A549 (cell line): Measurements from ENCODE around the gene CEBPE. TPM values are rescaled to one million over a fixed set of nuclear protein-coding genes. Genes with fewer than 3 reads are reported as not detected.

ENCODE experiments used
- ATAC-seq, 2 experiments: fragments of 200-7000 bp in 1 of 2; fragments of >200 bp in 1 of 2; cut with Nextera tagmentation in 1 of 2; cut with Tn5 transposase in 1 of 2; 3 replicates each; pipeline versions ENCODE4 v1.8.0 to v1.9.1; 2018 to 2020; ENCODE audit warnings: mild to moderate bottlenecking in 1 of 2, moderate library complexity in 1 of 2
- CTCF ChIA-PET: fragments of 300-600 bp; sonication (Branson Sonifier 250); formaldehyde crosslinking; extraction: SDS; loops from one replicate; lab custom pipeline; 2021; ENCODE audit warnings: antibody characterized with exemption, inconsistent platforms; lab: Yijun Ruan, JAX
- POLR2A ChIA-PET: fragments of 350-600 bp; formaldehyde crosslinking; extraction: SDS; loops from one replicate; lab custom pipeline; 2021; ENCODE audit warnings: antibody characterized with exemption, inconsistent platforms; lab: Yijun Ruan, JAX
- DNase-seq, 2 experiments: peaks; one replicate each; pipeline versions ENCODE4 v3.0.0 to v3.0.0-alpha.2; 2011 to 2016; ENCODE audit warnings: low read depth in 1 of 2, low spot score in 1 of 2
- FAIRE-seq: peaks from 2 replicates; lab custom pipeline; 2011; peaks lifted over from hg19 to GRCh38; lab: Jason Lieb, UNC
- H3K27ac ChIP-seq, 2 experiments: fragments of >200 bp; sonication (Bioruptor Twin); formaldehyde crosslinking; 3 replicates each; pipeline ENCODE4 v1.5.1; 2016 to 2017
- H3K4me1 ChIP-seq: fragments of >200 bp; sonication (Bioruptor Twin); formaldehyde crosslinking; 3 replicates; pipeline ENCODE4 v1.6.1; 2016
- H3K4me2 ChIP-seq: fragments of >200 bp; sonication (Bioruptor Twin); formaldehyde crosslinking; 3 replicates; pipeline ENCODE4 v1.6.1; 2016
- H3K4me3 ChIP-seq: fragments of >200 bp; sonication (Bioruptor Twin); formaldehyde crosslinking; 3 replicates; pipeline ENCODE4 v1.5.1; 2016
- H3K9me3 ChIP-seq: fragments of >200 bp; sonication (Bioruptor Twin); formaldehyde crosslinking; 3 replicates; pipeline ENCODE4 v1.6.1; 2016
- BHLHE40 ChIP-seq: IDR thresholded peaks from 2 replicates; pipeline ENCODE4 v1.6.1; 2012; ENCODE audit warnings: low read depth, low read length, inconsistent platforms
- ELK1 ChIP-seq: fragments of 150-350 bp; IDR thresholded peaks from 2 replicates; pipeline ENCODE4 v1.6.1; 2014; ENCODE audit warnings: low read depth, mild to moderate bottlenecking, low read length
- FOSB ChIP-seq: fragments of 250-450 bp; sonication (Bioruptor Pico); IDR thresholded peaks from 2 replicates; pipeline ENCODE4 v1.5.0; 2020; ENCODE audit warnings: mild to moderate bottlenecking, moderate library complexity
- HES2 ChIP-seq: fragments of >200 bp; sonication (Bioruptor Twin); formaldehyde crosslinking; IDR thresholded peaks from 2 replicates; pipeline ENCODE4 v1.6.1; 2016
- HEYL ChIP-seq: fragments of 250-450 bp; sonication (Bioruptor Pico); IDR thresholded peaks from 2 replicates; pipeline ENCODE4 v1.8.0; 2021; ENCODE audit warnings: mild to moderate bottlenecking, moderate library complexity
- HMGXB4 ChIP-seq: fragments of 250-450 bp; sonication (Bioruptor Pico); IDR thresholded peaks from 2 replicates; pipeline ENCODE4 v1.5.0; 2021; ENCODE audit warnings: mild to moderate bottlenecking, moderate library complexity, borderline replicate concordance
- HOXB5 ChIP-seq: fragments of 250-450 bp; sonication (Bioruptor Pico); IDR thresholded peaks from 2 replicates; pipeline ENCODE4 v1.5.0; 2020; ENCODE audit warnings: mild to moderate bottlenecking, moderate library complexity
- JUNB ChIP-seq: fragments of >200 bp; sonication (Bioruptor Twin); formaldehyde crosslinking; IDR thresholded peaks from 2 replicates; pipeline ENCODE4 v1.6.1; 2016
- MAZ ChIP-seq: fragments of 150-350 bp; IDR thresholded peaks from 2 replicates; pipeline ENCODE4 v1.6.1; 2014; ENCODE audit warnings: antibody characterized with exemption, low read depth, low read length, borderline replicate concordance
- PBX3 ChIP-seq: IDR thresholded peaks from 2 replicates; pipeline ENCODE4 v1.6.1; 2012
- RAD21 ChIP-seq, 2 experiments: fragments of >200 bp in 1 of 2; sonication (Bioruptor Twin) in 1 of 2; formaldehyde crosslinking in 1 of 2; IDR thresholded peaks in 1 of 2; conservative IDR thresholded peaks in 1 of 2; 2 replicates in 1 of 2; 3 replicates in 1 of 2; pipeline ENCODE4 v1.6.1; 2012 to 2018; ENCODE audit warnings: inconsistent platforms in 1 of 2
- REST ChIP-seq: fragments of 200-600 bp; sonication (generic); IDR thresholded peaks from 2 replicates; pipeline ENCODE4 v1.6.1; 2016; ENCODE audit warnings: antibody characterized with exemption, mild to moderate bottlenecking, moderate library complexity
- ZFP36 ChIP-seq: fragments of 450-650 bp; IDR thresholded peaks from 2 replicates; pipeline ENCODE4 v1.6.1; 2014; ENCODE audit warnings: borderline replicate concordance; ENCODE audit not compliant: partially characterized antibody
- WGBS: methylation state at CpG from one replicate; pipeline ENCODE4 v1.1.6; 2017; ENCODE audit errors: missing lambda C conversion rate; 5-methylcytosine and 5-hydroxymethylcytosine counted together
- polyA plus RNA-seq, 4 experiments: library from polyadenylated mRNA; depleted of rRNA in 3 of 4; stranded (reverse); fragments of >200 nt; fragmentation: RNase III in 1 of 4; extraction: RNeasy Plus Mini Kit Qiagen cat#74134 plus additional on column Dnase treatment in 1 of 4; gene quantifications; 2 replicates in 3 of 4; 3 replicates in 1 of 4; pipeline ENCODE4 v1.2.3, GENCODE V29; 2011 to 2017

CEBPE gene
- polyA plus RNA-seq, 2 of the 4 experiments (the other 2 are of a cell fraction), result 0.05 TPM; not detected in 1

- Histone ChIP-seq H3K4me1 (0 out of 3 replicates have a peak, but pooled peaks cover 4% of the 10 kb centered on the region), H3K4me2 (no peak overlapping the region), H3K9me3 (no peaks in the 10 kb centered on the region), H3K27ac (no peak overlapping the region), H3K4me3 (no peak overlapping the region)
- DNase-seq (no peak), ATAC-seq (0 out of 6 replicates have a peak, but pooled peaks of 1 of the 2 experiments have one; percentile 8), FAIRE-seq (no peak)
- ChIA-PET POLR2A (interaction anchor here (1.6 kb wide), 1 partner anchor 9 kb away, joined by 8 read pairs; the partner anchor contains the start of genes ACIN1 and C14orf119), CTCF (interaction anchor here (0.9 to 8.3 kb wide), 4 partner anchors 27 to 118 kb away, joined by 5 to 56 read pairs (median 6); no protein-coding TSS in a partner anchor)
- WGBS, result 63% methylated on average over 6 of the region's 6 CpGs
- TF ChIP-seq HES2 (no peak), PBX3 (no peak), FOSB (CRISPR knock-in tag) (no peak), RAD21 (conservative IDR thresholded peaks at IDR 0.05 in 1 of 2, IDR thresholded peaks at IDR 0.05 in 1 of 2) (no peak), REST (no peak), JUNB (no peak), ELK1 (no peak)
These were observed 14.9 kb downstream of the CEBPE start for GRCh38 chr14:23104070-23104590.

- TF ChIP-seq HOXB5 (CRISPR knock-in tag) (no peak), HEYL (CRISPR knock-in tag) (no peak), MAZ (no peak), BHLHE40 (no peak), ZFP36 (no peak), HMGXB4 (no peak)
- TF ChIP-seq, all 56 proteins: peak for 0
- WGBS, result 90% methylated on average over 4 of the region's 4 CpGs
- Histone ChIP-seq H3K4me3 (no peak overlapping the region), H3K4me2 (no peak overlapping the region), H3K9me3 (no peaks in the 10 kb centered on the region), H3K27ac (no peak overlapping the region), H3K4me1 (0 out of 3 replicates have a peak, but pooled peaks cover 4% of the 10 kb centered on the region)
- DNase-seq (no peak), FAIRE-seq (no peak), ATAC-seq (no peak)
- ChIA-PET CTCF (interaction anchor here (0.9 to 8.3 kb wide), 7 partner anchors 17 to 191 kb away, joined by 3 to 56 read pairs (median 9); no protein-coding TSS in a partner anchor), POLR2A (interaction anchor here (1.6 kb wide), 1 partner anchor 8 kb away, joined by 8 read pairs; the partner anchor contains the start of genes ACIN1 and C14orf119)
These were observed 15.5 kb downstream of the CEBPE start for GRCh38 chr14:23103581-23103980.
